ENCODE measurements around the gene NAALADL2. TPM values are rescaled to one million over a fixed set of nuclear protein-coding genes. Genes with fewer than 3 reads are reported as not detected.

The NAALADL2 gene
- total and polyA plus RNA-seq, 2 donors from 2014 or later = 2.0 to 20.2 TPM

GRCh38 chr3:174957551-174958001, 98.4 kb downstream of the NAALADL2 start:
- Histone ChIP-seq H3K4me3 (ENCODE audit: low read length in 3 of 3) (no peak overlapping the region), H3K36me3 (ENCODE audit: control insufficient read depth in 2 of 3, insufficient read depth in 3 of 3, low read length in 3 of 3) (no peaks in the 10 kb centered on the region), H3K9me3 (ENCODE audit: control insufficient read depth in 2 of 3, insufficient read depth in 1 of 3, low read length in 3 of 3) (no peaks in the 10 kb centered on the region), H3K4me1 (ENCODE audit: control insufficient read depth in 2 of 3, insufficient read depth in 2 of 3, low read depth in 1 of 3, low read length in 3 of 3) (no peaks in the 10 kb centered on the region), H3K9ac (ENCODE audit: low read length in 3 of 3) (no peak overlapping the region), H3K27ac (ENCODE audit: low read depth in 2 of 2, low read length in 2 of 2) (no peak overlapping the region), H3K27me3 (ENCODE audit: control insufficient read depth, insufficient read depth, low read length) (no peaks in the 10 kb centered on the region)
- FAIRE-seq (no peak), DNase-seq (no peak)
- intact Hi-C loops (cut with DNase I) = no loop called here
- TF ChIP-seq CTCF (IDR thresholded peaks at IDR 0.05; ENCODE audit: borderline replicate concordance, extremely low read depth, insufficient read depth) = no peak

- intact Hi-C loops (cut with DNase I) = no loop called here
- H3K9me3 ChIP-seq (ENCODE audit: control insufficient read depth in 2 of 3, insufficient read depth in 1 of 3, low read length in 3 of 3) = no peaks in the 10 kb centered on the region
- no peaks in the 10 kb centered on the region for H3K4me1 ChIP-seq (ENCODE audit: control insufficient read depth in 2 of 3, insufficient read depth in 2 of 3, low read depth in 1 of 3, low read length in 3 of 3)
- no peak overlapping the region for H3K27ac ChIP-seq (ENCODE audit: low read depth in 2 of 2, low read length in 2 of 2)
- H3K27me3 ChIP-seq (ENCODE audit: control insufficient read depth, insufficient read depth, low read length) = no peaks in the 10 kb centered on the region
- H3K4me3 ChIP-seq (ENCODE audit: low read length in 3 of 3) = no peak overlapping the region
- TF ChIP-seq CTCF (IDR thresholded peaks at IDR 0.05; ENCODE audit: borderline replicate concordance, extremely low read depth, insufficient read depth) = no peak
- H3K36me3 ChIP-seq (ENCODE audit: control insufficient read depth in 2 of 3, insufficient read depth in 3 of 3, low read length in 3 of 3) = no peaks in the 10 kb centered on the region
- DNase-seq (no peak), FAIRE-seq (no peak)
- H3K9ac ChIP-seq (ENCODE audit: low read length in 3 of 3) = no peak overlapping the region
These were observed 99.7 kb downstream of the NAALADL2 start for GRCh38 chr3:174958671-174959328.

- Histone ChIP-seq H3K27me3 (ENCODE audit: control insufficient read depth, insufficient read depth, low read length) (no peaks in the 10 kb centered on the region), H3K9me3 (ENCODE audit: control insufficient read depth in 2 of 3, insufficient read depth in 1 of 3, low read length in 3 of 3) (no peaks in the 10 kb centered on the region), H3K27ac (ENCODE audit: low read depth in 2 of 2, low read length in 2 of 2) (no peak overlapping the region), H3K36me3 (ENCODE audit: control insufficient read depth in 2 of 3, insufficient read depth in 3 of 3, low read length in 3 of 3) (no peaks in the 10 kb centered on the region), H3K9ac (ENCODE audit: low read length in 3 of 3) (no peak overlapping the region), H3K4me3 (ENCODE audit: low read length in 3 of 3) (no peak overlapping the region), H3K4me1 (ENCODE audit: control insufficient read depth in 2 of 3, insufficient read depth in 2 of 3, low read depth in 1 of 3, low read length in 3 of 3) (no peaks in the 10 kb centered on the region)
- intact Hi-C loops (cut with DNase I) = no loop called here
- no peak for DNase-seq
- no peak for FAIRE-seq
- TF ChIP-seq CTCF (IDR thresholded peaks at IDR 0.05; ENCODE audit: borderline replicate concordance, extremely low read depth, insufficient read depth) = no peak
These were observed 100.5 kb downstream of the NAALADL2 start for GRCh38 chr3:174959556-174960065.

All from kidney (tissue), 14 donors.